Natural killer cell (primary cell): ENCODE results near the gene FALEC. TPM values are rescaled to one million over a fixed set of nuclear protein-coding genes. Genes with fewer than 3 reads are reported as not detected.

Source experiments
- ATAC-seq, 3 donors: fragments of 150-1000 bp in 2 of 3; fragments of 200-7000 bp in 1 of 3; cut with Tn5 transposase; 1 replicate in 1 of 3; 2 replicates in 2 of 3; pipeline ENCODE4 v1.10.0; 2021; ENCODE audit warnings: mild to moderate bottlenecking in 2 of 3, moderate library complexity in 2 of 3
- DNase-seq, 2 donors: peaks; one replicate each; pipeline versions ENCODE4 v3.0.0 to v3.0.0-alpha.2; 2013 to 2021; ENCODE audit warnings: mixed read lengths in 1 of 2
- H3K27ac ChIP-seq: one replicate; pipeline ENCODE4 v1.5.1; 2013; ENCODE audit warnings: mild to moderate bottlenecking, low read length
- H3K27me3 ChIP-seq: one replicate; pipeline ENCODE4 v1.6.1; 2013; ENCODE audit warnings: low read length; ENCODE audit not compliant: control insufficient read depth, insufficient read depth
- H3K36me3 ChIP-seq: one replicate; pipeline ENCODE4 v1.6.1; 2013; ENCODE audit warnings: low read length; ENCODE audit not compliant: control insufficient read depth, insufficient read depth
- H3K4me1 ChIP-seq: one replicate; pipeline ENCODE4 v1.6.1; 2013; ENCODE audit warnings: low read length; ENCODE audit not compliant: control insufficient read depth, insufficient read depth
- H3K4me3 ChIP-seq: one replicate; pipeline ENCODE4 v1.5.1; 2013; ENCODE audit warnings: low read length
- H3K9me3 ChIP-seq: one replicate; pipeline ENCODE4 v1.6.1; 2013; ENCODE audit warnings: low read length; ENCODE audit not compliant: control insufficient read depth, insufficient read depth
- H3K27ac Mint-ChIP-seq, 2 donors: one replicate each; pipeline ENCODE4 v1.8.0; 2022; ENCODE audit warnings: mild to moderate bottlenecking in 2 of 2, mixed read lengths in 2 of 2, moderate library complexity in 1 of 2
- H3K27me3 Mint-ChIP-seq, 2 donors: one replicate each; pipeline ENCODE4 v1.8.0; 2022; ENCODE audit warnings: low read depth in 2 of 2, mixed read lengths in 2 of 2
- H3K36me3 Mint-ChIP-seq: one replicate; pipeline ENCODE4 v1.8.0; 2022; ENCODE audit warnings: mixed read lengths
- H3K4me1 Mint-ChIP-seq, 2 donors: one replicate each; pipeline ENCODE4 v1.8.0; 2022; ENCODE audit warnings: mixed read lengths in 2 of 2
- H3K4me3 Mint-ChIP-seq: one replicate; pipeline ENCODE4 v1.8.0; 2022; ENCODE audit warnings: mild to moderate bottlenecking, moderate library complexity, mixed read lengths
- H3K9me3 Mint-ChIP-seq, 2 donors: one replicate each; pipeline ENCODE4 v1.8.0; 2022; ENCODE audit warnings: mixed read lengths in 2 of 2
- WGBS: methylation state at CpG from one replicate; pipeline ENCODE4 v1.1.7; 2013; ENCODE audit warnings: missing lambda C conversion rate; ENCODE audit not compliant: insufficient coverage; 5-methylcytosine and 5-hydroxymethylcytosine counted together
- intact Hi-C: fragments of 100-400 bp; cut with micrococcal nuclease; formaldehyde crosslinking; loops from one replicate; pipeline ENCODE4 v1.14.2; 2022
- total RNA-seq, 4 donors: library from RNA; stranded (reverse); fragments of 120-200 nt in 1 of 4; gene quantifications; one replicate each; pipeline versions ENCODE4 v1.2.3 to v1.2.4, GENCODE V29; 2013 to 2022
- TF ChIP-seq, protein P1 (sequence below): fragments of 200-600 bp; IDR thresholded peaks from one replicate; pipeline ENCODE4 v1.8.0; 2022; ENCODE audit warnings: antibody characterized with exemption

FALEC gene
- total RNA-seq, 3 donors from 2014 or later (not counting 1 experiment from before 2014, with no cell fraction given), result not detected

GRCh38 chr1:150516616-150517015 lies 1.1 kb downstream of the FALEC start:
- peak overlapping the region; percentile 62 to 77 for H3K27ac Mint-ChIP-seq
- H3K27me3 Mint-ChIP-seq, result no peaks in the 10 kb centered on the region

DNA sequence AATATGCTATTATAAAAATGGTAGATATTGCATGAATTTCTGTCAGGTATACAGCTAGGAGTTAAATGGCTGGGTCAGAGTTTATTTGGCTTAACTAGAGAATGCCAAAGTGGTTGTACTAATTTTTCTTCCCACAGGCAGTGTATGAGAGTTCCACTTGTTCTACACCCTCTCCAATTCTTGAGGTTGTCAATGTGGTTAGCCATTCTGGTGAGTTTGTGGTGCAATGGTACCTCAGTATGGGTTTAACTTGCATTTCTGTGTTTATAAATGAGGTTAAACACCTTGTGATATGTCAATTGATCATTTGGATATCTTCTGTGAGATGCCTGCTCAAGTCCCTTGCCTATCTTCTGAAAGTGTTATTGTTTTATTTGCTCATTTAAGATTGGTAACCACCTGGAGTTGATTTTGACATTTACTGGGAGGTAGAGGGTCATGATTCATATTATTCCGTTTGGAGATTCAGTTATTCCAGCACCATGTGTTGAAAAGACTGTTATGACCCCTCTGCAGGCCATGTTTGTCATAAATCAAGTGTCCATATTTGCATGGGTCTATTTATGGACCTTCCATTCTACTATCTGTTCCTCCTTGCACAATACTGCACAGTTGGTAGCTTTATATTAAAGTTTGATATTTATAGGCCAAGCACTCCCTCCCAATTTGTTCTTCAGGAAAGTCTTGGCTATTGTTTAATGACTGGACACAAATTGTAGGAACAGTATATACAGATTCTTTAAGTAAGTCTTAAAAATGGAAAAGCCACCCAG lies 5.8 kb downstream of the FALEC start:
- no peaks in the 10 kb centered on the region for H3K36me3 ChIP-seq
- intact Hi-C loops, result no loop called here
- Mint-ChIP-seq H3K27ac (no peak overlapping the region), H3K4me1 (peaks cover 3 to 8% of the 10 kb centered on the region in 2 donors), H3K9me3 (no peaks in the 10 kb centered on the region), H3K36me3 (no peaks in the 10 kb centered on the region), H3K4me3 (no peak overlapping the region), H3K27me3 (no peaks in the 10 kb centered on the region)
- no peak for ATAC-seq
- peaks cover under 1% of the 10 kb centered on the region for H3K4me1 ChIP-seq
- no peak overlapping the region for H3K4me3 ChIP-seq
- no peak overlapping the region for H3K27ac ChIP-seq
- no peaks in the 10 kb centered on the region for H3K27me3 ChIP-seq
- WGBS, result 82% methylated on average over 1 of the region's 1 CpG
- TF ChIP-seq, protein P1, sequence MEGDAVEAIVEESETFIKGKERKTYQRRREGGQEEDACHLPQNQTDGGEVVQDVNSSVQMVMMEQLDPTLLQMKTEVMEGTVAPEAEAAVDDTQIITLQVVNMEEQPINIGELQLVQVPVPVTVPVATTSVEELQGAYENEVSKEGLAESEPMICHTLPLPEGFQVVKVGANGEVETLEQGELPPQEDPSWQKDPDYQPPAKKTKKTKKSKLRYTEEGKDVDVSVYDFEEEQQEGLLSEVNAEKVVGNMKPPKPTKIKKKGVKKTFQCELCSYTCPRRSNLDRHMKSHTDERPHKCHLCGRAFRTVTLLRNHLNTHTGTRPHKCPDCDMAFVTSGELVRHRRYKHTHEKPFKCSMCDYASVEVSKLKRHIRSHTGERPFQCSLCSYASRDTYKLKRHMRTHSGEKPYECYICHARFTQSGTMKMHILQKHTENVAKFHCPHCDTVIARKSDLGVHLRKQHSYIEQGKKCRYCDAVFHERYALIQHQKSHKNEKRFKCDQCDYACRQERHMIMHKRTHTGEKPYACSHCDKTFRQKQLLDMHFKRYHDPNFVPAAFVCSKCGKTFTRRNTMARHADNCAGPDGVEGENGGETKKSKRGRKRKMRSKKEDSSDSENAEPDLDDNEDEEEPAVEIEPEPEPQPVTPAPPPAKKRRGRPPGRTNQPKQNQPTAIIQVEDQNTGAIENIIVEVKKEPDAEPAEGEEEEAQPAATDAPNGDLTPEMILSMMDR, result no peak
- no peak for DNase-seq
- H3K9me3 ChIP-seq, result no peaks in the 10 kb centered on the region

More at GRCh38 chr1:150516616-150517015, 1.1 kb downstream of the FALEC start:
- no peak for ATAC-seq
- TF ChIP-seq, protein P1, result no peak
- intact Hi-C loops, result no loop called here
- Mint-ChIP-seq H3K4me3 (peak overlapping the region; percentile 93), H3K36me3 (no peaks in the 10 kb centered on the region), H3K9me3 (no peaks in the 10 kb centered on the region), H3K4me1 (peaks cover 8 to 18% of the 10 kb centered on the region in 2 donors)
- Histone ChIP-seq H3K27ac (no peak overlapping the region), H3K4me3 (no peak overlapping the region), H3K4me1 (peaks cover 16% of the 10 kb centered on the region), H3K27me3 (no peaks in the 10 kb centered on the region), H3K36me3 (no peaks in the 10 kb centered on the region), H3K9me3 (no peaks in the 10 kb centered on the region)
- WGBS, result 88% methylated on average over 1 of the region's 4 CpGs
- DNase-seq, result peak in 1 of 2 donors; percentile 27

- TF ChIP-seq, protein P1, result no peak
- Histone ChIP-seq H3K4me3 (no peak overlapping the region), H3K36me3 (no peaks in the 10 kb centered on the region), H3K4me1 (no peaks in the 10 kb centered on the region), H3K9me3 (no peaks in the 10 kb centered on the region), H3K27ac (no peak overlapping the region), H3K27me3 (no peaks in the 10 kb centered on the region)
- no peak for ATAC-seq
- no peaks in the 10 kb centered on the region for H3K4me1 Mint-ChIP-seq
- no peak overlapping the region for H3K27ac Mint-ChIP-seq
- no peaks in the 10 kb centered on the region for H3K27me3 Mint-ChIP-seq
- H3K4me3 Mint-ChIP-seq, result no peak overlapping the region
- no peaks in the 10 kb centered on the region for H3K36me3 Mint-ChIP-seq
- WGBS, result 89% methylated on average over 2 of the region's 3 CpGs
- no peak for DNase-seq
- no peaks in the 10 kb centered on the region for H3K9me3 Mint-ChIP-seq
- intact Hi-C loops, result no loop called here
Measured at GRCh38 chr1:150525348-150525747, 9.8 kb downstream of the FALEC start.

- 93% methylated on average over 1 of the region's 1 CpG for WGBS
Measured at GRCh38 chr1:150528196-150528595, 12.6 kb downstream of the FALEC start.

More at GRCh38 chr1:150528196-150528595, 12.6 kb downstream of the FALEC start:
- Histone ChIP-seq H3K27me3 (no peaks in the 10 kb centered on the region), H3K4me1 (no peaks in the 10 kb centered on the region), H3K4me3 (no peak overlapping the region), H3K9me3 (no peaks in the 10 kb centered on the region), H3K36me3 (no peaks in the 10 kb centered on the region), H3K27ac (no peak overlapping the region)
- Mint-ChIP-seq H3K27ac (no peak overlapping the region), H3K36me3 (no peaks in the 10 kb centered on the region), H3K9me3 (no peaks in the 10 kb centered on the region), H3K4me1 (no peaks in the 10 kb centered on the region), H3K4me3 (no peak overlapping the region), H3K27me3 (no peaks in the 10 kb centered on the region)
- ATAC-seq, result no peak
- DNase-seq, result no peak
- intact Hi-C loops, result no loop called here
- TF ChIP-seq, protein P1, result no peak
